OCI-LY7 (cell line): ENCODE measurements around the gene GBF1. TPM values are rescaled to one million over a fixed set of nuclear protein-coding genes. Genes with fewer than 3 reads are reported as not detected.

Experiments used
- BruUV-seq: library from RNA; stranded (reverse); fragments of 400-500 nt; replicated peaks from 2 replicates; lab custom pipeline; 2021; lab: Mats Ljungman, UMichigan
- CTCF ChIA-PET: fragments of 300-600 bp; sonication (Branson Sonifier 250); formaldehyde crosslinking; loops from one replicate; lab custom pipeline; 2022; ENCODE audit warnings: antibody characterized with exemption; ENCODE audit not compliant: unreplicated experiment; lab: Charles Lee
- POLR2A ChIA-PET: fragments of 300-600 bp; sonication (Branson Sonifier 250); formaldehyde crosslinking; loops from one replicate; lab custom pipeline; 2022; ENCODE audit warnings: antibody characterized with exemption; lab: Charles Lee
- DNase-seq: peaks from one replicate; pipeline ENCODE4 v3.0.0-alpha.2; 2015; ENCODE audit warnings: low spot score
- H2AFZ ChIP-seq: fragments of 200-600 bp; sonication (generic), shearing (Covaris generic); 2 replicates; pipeline ENCODE4 v1.6.1; 2014; ENCODE audit warnings: mild to moderate bottlenecking, antibody characterized with exemption, low read length, moderate library complexity
- H3K27ac ChIP-seq: fragments of 200-600 bp; sonication (generic); 2 replicates; pipeline ENCODE4 v1.5.1; 2014; ENCODE audit warnings: mixed run types, low read depth, mild to moderate bottlenecking, moderate library complexity, low read length, inconsistent platforms; ENCODE audit not compliant: poor library complexity, severe bottlenecking
- H3K36me3 ChIP-seq: fragments of 200-600 bp; sonication (generic); 2 replicates; pipeline ENCODE4 v1.6.1; 2014; ENCODE audit warnings: mild to moderate bottlenecking, antibody characterized with exemption, low read length, moderate library complexity, mixed read lengths; ENCODE audit not compliant: insufficient read depth
- H3K4me1 ChIP-seq: fragments of 200-600 bp; sonication (generic); 2 replicates; pipeline ENCODE4 v1.5.1; 2014; ENCODE audit warnings: mild to moderate bottlenecking, low read length; ENCODE audit not compliant: insufficient read depth, poor library complexity, severe bottlenecking
- H3K4me2 ChIP-seq: fragments of 200-600 bp; sonication (generic); 2 replicates; pipeline ENCODE4 v1.6.1; 2014; ENCODE audit warnings: mild to moderate bottlenecking, low read length
- H3K4me3 ChIP-seq: fragments of 200-600 bp; sonication (generic); 2 replicates; pipeline ENCODE4 v1.5.1; 2014; ENCODE audit warnings: mild to moderate bottlenecking, low read depth, low read length; ENCODE audit not compliant: poor library complexity, severe bottlenecking
- H3K79me2 ChIP-seq: fragments of 200-600 bp; sonication (generic); 2 replicates; pipeline ENCODE4 v1.6.1; 2016; ENCODE audit warnings: low read depth, mild to moderate bottlenecking, low read length, moderate library complexity, mixed read lengths; ENCODE audit not compliant: insufficient read depth
- H3K9me2 ChIP-seq: fragments of 200-600 bp; sonication (generic); 2 replicates; pipeline ENCODE4 v1.6.1; 2016; ENCODE audit warnings: mild to moderate bottlenecking, low read length, mixed read lengths; ENCODE audit not compliant: insufficient read depth
- H3K9me3 ChIP-seq: fragments of 200-600 bp; sonication (generic); 2 replicates; pipeline ENCODE4 v1.6.1; 2014; ENCODE audit warnings: mild to moderate bottlenecking, mixed run types, low read length, mixed read lengths
- H4K20me1 ChIP-seq: fragments of 200-600 bp; sonication (generic); 2 replicates; pipeline ENCODE4 v1.6.1; 2014; ENCODE audit warnings: mild to moderate bottlenecking, antibody characterized with exemption, low read length, moderate library complexity, mixed read lengths; ENCODE audit not compliant: insufficient read depth
- EZH2phosphoT487 ChIP-seq: fragments of 200-600 bp; sonication (generic); IDR thresholded peaks from 2 replicates; pipeline ENCODE4 v1.6.1; 2018; ENCODE audit warnings: low read depth, borderline replicate concordance, mild to moderate bottlenecking, mixed run types, antibody characterized with exemption, low read length, moderate library complexity, mixed read lengths
- intact Hi-C: fragments of 100-400 bp; cut with micrococcal nuclease; formaldehyde crosslinking; loops from one replicate; pipeline ENCODE4 v1.10.0; 2022; ENCODE audit not compliant: unreplicated experiment
- total RNA-seq, 2 experiments: library from RNA; depleted of rRNA in 1 of 2; stranded (reverse); fragments of >200 nt in 1 of 2; shearing (Covaris generic) in 1 of 2; gene quantifications; 2 replicates each; pipeline ENCODE4 v1.2.3, GENCODE V29; 2014 to 2022
- TF ChIP-seq, protein P1 (sequence below): fragments of 200-600 bp; sonication (generic); conservative IDR thresholded peaks from 2 replicates; pipeline ENCODE4 v1.5.1; 2014; ENCODE audit warnings: mild to moderate bottlenecking, antibody characterized with exemption, low read length, moderate library complexity, mixed read lengths

GBF1 gene
- total RNA-seq, 2 experiments from 2014 or later: 17.8 to 33.4 TPM

DNA sequence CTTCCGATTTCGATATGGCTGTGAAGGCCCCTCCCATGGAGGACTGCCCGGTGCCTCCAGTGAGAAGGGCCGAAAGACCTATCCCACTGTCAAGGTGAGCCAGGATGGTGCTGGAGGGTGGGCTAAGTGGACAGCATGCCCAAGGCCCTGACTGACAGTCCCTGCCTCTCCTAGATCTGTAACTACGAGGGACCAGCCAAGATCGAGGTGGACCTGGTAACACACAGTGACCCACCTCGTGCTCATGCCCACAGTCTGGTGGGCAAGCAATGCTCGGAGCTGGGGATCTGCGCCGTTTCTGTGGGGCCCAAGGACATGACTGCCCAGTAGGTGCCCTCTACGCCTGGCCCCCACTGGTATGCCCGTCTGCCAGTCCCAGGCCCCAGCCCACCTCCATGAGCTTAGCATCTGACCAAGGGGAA is 151.4 kb downstream of the GBF1 start:
- Histone ChIP-seq H4K20me1 (no peaks in the 10 kb centered on the region), H3K36me3 (peaks cover 39% of the 10 kb centered on the region), H3K27ac (no peak overlapping the region), H3K4me3 (peak overlapping the region; percentile 78), H2AFZ (no peak overlapping the region), H3K9me2 (no peaks in the 10 kb centered on the region), H3K9me3 (no peaks in the 10 kb centered on the region), H3K4me2 (peak overlapping the region; percentile 84), H3K4me1 (peaks cover 29% of the 10 kb centered on the region), H3K79me2 (peaks cover 9% of the 10 kb centered on the region; the same call in 1 of the 2 replicates)
- intact Hi-C loops: loop anchor here (5.0 kb wide), 2 partner anchors 66 to 229 kb away; no protein-coding TSS in a partner anchor
- no TSS peak for BruUV-seq
- TF ChIP-seq, protein P1, sequence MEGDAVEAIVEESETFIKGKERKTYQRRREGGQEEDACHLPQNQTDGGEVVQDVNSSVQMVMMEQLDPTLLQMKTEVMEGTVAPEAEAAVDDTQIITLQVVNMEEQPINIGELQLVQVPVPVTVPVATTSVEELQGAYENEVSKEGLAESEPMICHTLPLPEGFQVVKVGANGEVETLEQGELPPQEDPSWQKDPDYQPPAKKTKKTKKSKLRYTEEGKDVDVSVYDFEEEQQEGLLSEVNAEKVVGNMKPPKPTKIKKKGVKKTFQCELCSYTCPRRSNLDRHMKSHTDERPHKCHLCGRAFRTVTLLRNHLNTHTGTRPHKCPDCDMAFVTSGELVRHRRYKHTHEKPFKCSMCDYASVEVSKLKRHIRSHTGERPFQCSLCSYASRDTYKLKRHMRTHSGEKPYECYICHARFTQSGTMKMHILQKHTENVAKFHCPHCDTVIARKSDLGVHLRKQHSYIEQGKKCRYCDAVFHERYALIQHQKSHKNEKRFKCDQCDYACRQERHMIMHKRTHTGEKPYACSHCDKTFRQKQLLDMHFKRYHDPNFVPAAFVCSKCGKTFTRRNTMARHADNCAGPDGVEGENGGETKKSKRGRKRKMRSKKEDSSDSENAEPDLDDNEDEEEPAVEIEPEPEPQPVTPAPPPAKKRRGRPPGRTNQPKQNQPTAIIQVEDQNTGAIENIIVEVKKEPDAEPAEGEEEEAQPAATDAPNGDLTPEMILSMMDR: no peak
- no peak for TF ChIP-seq EZH2phosphoT487
- POLR2A ChIA-PET: no interaction called here
- no peak for DNase-seq
- CTCF ChIA-PET: interaction anchor here (0.8 kb wide), 1 partner anchor 691 kb away, joined by 4 read pairs; no protein-coding TSS in a partner anchor

DNA sequence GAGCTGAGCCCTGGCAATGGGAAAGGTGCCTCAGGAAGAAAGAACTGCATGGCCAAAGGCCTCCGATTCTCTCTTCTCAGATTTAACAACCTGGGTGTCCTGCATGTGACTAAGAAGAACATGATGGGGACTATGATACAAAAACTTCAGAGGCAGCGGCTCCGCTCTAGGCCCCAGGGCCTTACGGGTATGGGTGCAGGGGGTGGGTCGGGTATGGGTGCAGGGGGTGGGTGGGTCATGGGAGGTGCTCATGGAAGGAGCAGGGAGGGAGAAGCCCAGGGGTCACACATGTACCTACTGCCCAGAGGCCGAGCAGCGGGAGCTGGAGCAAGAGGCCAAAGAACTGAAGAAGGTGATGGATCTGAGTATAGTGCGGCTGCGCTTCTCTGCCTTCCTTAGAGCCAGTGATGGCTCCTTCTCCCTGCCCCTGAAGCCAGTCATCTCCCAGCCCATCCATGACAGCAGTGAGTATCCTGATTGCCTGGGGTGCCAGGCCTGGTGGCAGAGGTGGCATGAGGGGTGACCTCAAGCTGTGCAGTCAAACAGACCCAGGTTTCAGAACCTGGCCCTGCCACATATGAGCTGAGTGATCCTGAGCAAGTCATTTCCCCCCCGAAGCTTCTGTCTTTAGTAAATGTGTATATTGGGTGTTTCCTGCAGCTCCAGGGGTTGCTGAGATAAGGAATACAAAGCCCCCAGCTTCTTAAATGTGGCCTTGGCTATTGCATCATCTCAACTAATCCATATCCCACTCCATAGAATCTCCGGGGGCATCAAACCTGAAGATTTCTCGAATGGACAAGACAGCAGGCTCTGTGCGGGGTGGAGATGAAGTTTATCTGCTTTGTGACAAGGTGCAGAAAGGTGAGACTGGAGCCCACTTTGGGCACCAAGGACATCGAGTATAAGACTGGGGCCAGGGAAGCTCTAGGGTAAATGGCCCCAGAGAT is 152.2 kb downstream of the GBF1 start:
- BruUV-seq: no TSS peak
- H3K4me2 ChIP-seq: 0 out of 2 replicates have a peak overlapping the region, but pooled peaks have one; percentile 84
- H3K9me2 ChIP-seq: no peaks in the 10 kb centered on the region
- H3K27ac ChIP-seq: no peak overlapping the region
- no peaks in the 10 kb centered on the region for H4K20me1 ChIP-seq
- H2AFZ ChIP-seq: no peak overlapping the region
- POLR2A ChIA-PET: interaction anchor here (0.7 kb wide), 1 partner anchor 651 kb away, joined by 5 read pairs; no protein-coding TSS in a partner anchor
- intact Hi-C loops: loop anchor here (5.0 kb wide), 2 partner anchors 65 to 230 kb away; no protein-coding TSS in a partner anchor
- H3K4me1 ChIP-seq: peaks cover 29% of the 10 kb centered on the region
- no peak for DNase-seq
- peaks cover 9% of the 10 kb centered on the region; the same call in 1 of the 2 replicates for H3K79me2 ChIP-seq
- TF ChIP-seq EZH2phosphoT487: no peak
- TF ChIP-seq, protein P1: no peak
- peaks cover 43% of the 10 kb centered on the region for H3K36me3 ChIP-seq
- H3K4me3 ChIP-seq: no peak overlapping the region
- no peaks in the 10 kb centered on the region for H3K9me3 ChIP-seq
- CTCF ChIA-PET: no interaction called here
